Right lung (tissue), 5 donors: ENCODE data around the gene ZMYND10. TPM values are rescaled to one million over a fixed set of nuclear protein-coding genes. Genes with fewer than 3 reads are reported as not detected.

Source experiments
- DNase-seq, 2 donors: peaks; one replicate each; pipeline ENCODE4 v3.0.0-alpha.2; 2013
- polyA plus RNA-seq, 5 donors: library from polyadenylated mRNA; unstranded; fragments of 120-200 nt; gene quantifications; one replicate each; pipeline versions ENCODE4 v1.2.1 to v1.2.3, GENCODE V29; 2013; ENCODE audit warnings: inconsistent platforms in 1 of 5, low replicate concordance in 1 of 5; ENCODE audit not compliant: insufficient read length in 5 of 5, insufficient read depth in 1 of 5

The ZMYND10 gene
- polyA plus RNA-seq, 5 donors, result 4.7 to 32.7 (median 20.9) TPM

GRCh38 chr3:50350213-50350526 lies 4.6 kb upstream of the ZMYND10 start:
- no peak for DNase-seq

- DNase-seq, result peak in 1 of 2 donors; percentile 69
These were observed 1.8 kb upstream of the ZMYND10 start for GRCh38 chr3:50347187-50347813.

GRCh38 chr3:50345008-50345407 lies 524 bp downstream of the ZMYND10 start:
- DNase-seq, result no peak

GRCh38 chr3:50342813-50343633 lies 2.5 kb downstream of the ZMYND10 start:
- DNase-seq, result no peak

- DNase-seq, result no peak
These were observed 3.4 kb downstream of the ZMYND10 start for GRCh38 chr3:50341996-50342650.

- no peak for DNase-seq
These were observed 4.0 kb downstream of the ZMYND10 start for GRCh38 chr3:50341537-50341936.

- peak; percentile 57 to 66 for DNase-seq
These were observed 4.8 kb downstream of the ZMYND10 start, which contains the start of gene RASSF1 for GRCh38 chr3:50340448-50341329. TSS of gene RASSF1 (minus strand) at chr3:50340836. CDS start at chr3:50340805, 31 bp downstream.

GRCh38 chr3:50340147-50340447 lies 5.4 kb downstream of the ZMYND10 start:
- no peak for DNase-seq

GRCh38 chr3:50339485-50340146 lies 5.9 kb downstream of the ZMYND10 start:
- no peak for DNase-seq

GRCh38 chr3:50338965-50339364 lies 6.6 kb downstream of the ZMYND10 start:
- DNase-seq, result no peak

GRCh38 chr3:50337175-50337861 lies 8.2 kb downstream of the ZMYND10 start:
- peak; percentile 97 to 98 for DNase-seq

- no peak for DNase-seq
These were observed 8.9 kb downstream of the ZMYND10 start for GRCh38 chr3:50336452-50337174.

- no peak for DNase-seq
These were observed 11.0 kb downstream of the ZMYND10 start for GRCh38 chr3:50334339-50335075.

GRCh38 chr3:50333744-50334328 lies 11.7 kb downstream of the ZMYND10 start:
- DNase-seq, result no peak

- no peak for DNase-seq
These were observed 14.1 kb downstream of the ZMYND10 start for GRCh38 chr3:50331364-50331907.

GRCh38 chr3:50330330-50330729 lies 15.2 kb downstream of the ZMYND10 start:
- DNase-seq, result no peak

- DNase-seq, result peak; percentile 94 to 97
These were observed 17.4 kb downstream of the ZMYND10 start, which contains the start of gene TUSC2 for GRCh38 chr3:50327943-50328691. TSS of gene TUSC2 (minus strand) at chr3:50328223. CDS start at chr3:50328099, 124 bp downstream.

GRCh38 chr3:50327129-50327528 lies 18.4 kb downstream of the ZMYND10 start:
- no peak for DNase-seq
